Thyroid gland (tissue), 4 donors: ENCODE data around the gene FAH. TPM values are rescaled to one million over a fixed set of nuclear protein-coding genes. Genes with fewer than 3 reads are reported as not detected.

Source experiments
- DNase-seq, 2 donors: peaks; one replicate each; pipeline ENCODE4 v3.0.0-alpha.2; 2019
- H3K27ac ChIP-seq, 3 donors: fragments of 200-600 bp; sonication (generic); 1 replicate in 2 of 3; 2 replicates in 1 of 3; pipeline ENCODE4 v1.5.1; 2016 to 2019; ENCODE audit warnings: mild to moderate bottlenecking in 1 of 3, moderate library complexity in 1 of 3
- H3K27me3 ChIP-seq: fragments of 200-600 bp; sonication (generic); one replicate; pipeline ENCODE4 v1.5.1; 2019
- H3K36me3 ChIP-seq, 2 donors: fragments of 200-600 bp; sonication (generic); one replicate each; pipeline ENCODE4 v1.5.1; 2016 to 2019
- H3K4me1 ChIP-seq, 2 donors: fragments of 200-600 bp; sonication (generic); one replicate each; pipeline ENCODE4 v1.5.1; 2017 to 2019
- H3K4me3 ChIP-seq, 3 donors: fragments of 200-600 bp; sonication (generic); replicated peaks in 1 of 3; 1 replicate in 2 of 3; 2 replicates in 1 of 3; pipeline ENCODE4 v1.5.1; 2016; ENCODE audit warnings: mild to moderate bottlenecking in 1 of 3
- H3K9me3 ChIP-seq: fragments of 200-600 bp; sonication (generic); one replicate; pipeline ENCODE4 v1.5.1; 2017
- POLR2A ChIP-seq, 2 donors: fragments of 450-650 bp; IDR thresholded peaks; one replicate each; pipeline ENCODE4 v1.6.1; 2017; ENCODE audit warnings: antibody characterized with exemption in 2 of 2, mild to moderate bottlenecking in 2 of 2, moderate library complexity in 1 of 2
- WGBS, 2 donors: methylation state at CpG; one replicate each; pipeline ENCODE4 v1.1.5; 2017; 5-methylcytosine and 5-hydroxymethylcytosine counted together
- intact Hi-C: fragments of 100-400 bp; cut with DNase I; formaldehyde crosslinking; loops from one replicate; pipeline ENCODE4 v1.15.1; 2023
- total RNA-seq, 4 donors: library from RNA; depleted of rRNA; stranded (reverse); fragments of >200 nt; gene quantifications; one replicate each; pipeline ENCODE4 v1.2.3, GENCODE V29; 2016
- TF ChIP-seq, protein P1 (sequence below), 6 experiments: fragments of 200-600 bp in 3 of 6; fragments of 450-650 bp in 3 of 6; sonication (generic) in 3 of 6; IDR thresholded peaks; one replicate each; pipeline ENCODE4 v1.5.1; 2016 to 2019; ENCODE audit warnings: antibody characterized with exemption in 6 of 6, mild to moderate bottlenecking in 2 of 6, inconsistent platforms in 1 of 6, moderate library complexity in 1 of 6

The FAH gene
- total RNA-seq, 4 donors from 2014 or later, result 14.0 to 30.2 (median 21.2) TPM

DNA sequence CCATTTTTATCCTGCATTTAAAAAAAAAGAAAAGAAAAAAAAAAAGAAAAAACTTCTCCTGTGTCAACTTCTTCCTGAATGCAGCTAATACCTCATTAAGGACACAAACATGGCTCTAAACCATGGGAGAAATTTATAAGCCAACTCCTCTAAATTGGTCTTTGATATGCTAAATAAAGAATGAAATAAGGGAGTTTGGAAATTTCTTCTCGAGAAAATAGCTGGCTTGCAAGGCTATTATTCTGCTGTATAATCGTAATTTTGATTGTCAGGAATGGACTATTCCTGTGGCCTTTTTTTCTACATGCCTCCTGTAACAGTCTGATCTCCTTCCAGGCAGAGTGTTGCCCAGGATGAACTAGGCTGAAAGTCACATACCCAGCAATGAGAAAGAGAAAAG is 78.6 kb downstream of the FAH start:
- H3K9me3 ChIP-seq, result no peaks in the 10 kb centered on the region
- no peaks in the 10 kb centered on the region for H3K36me3 ChIP-seq
- H3K27me3 ChIP-seq, result no peaks in the 10 kb centered on the region
- 77 to 86% methylated on average over 2 of the region's 2 CpGs for WGBS, 2 donors
- no peak overlapping the region for H3K4me3 ChIP-seq
- intact Hi-C loops, result no loop called here
- no peak overlapping the region for H3K27ac ChIP-seq
- DNase-seq, result no peak
- H3K4me1 ChIP-seq, result no peaks in the 10 kb centered on the region
- TF ChIP-seq POLR2A (IDR thresholded peaks at IDR 0.05), result no peak
- TF ChIP-seq, protein P1, sequence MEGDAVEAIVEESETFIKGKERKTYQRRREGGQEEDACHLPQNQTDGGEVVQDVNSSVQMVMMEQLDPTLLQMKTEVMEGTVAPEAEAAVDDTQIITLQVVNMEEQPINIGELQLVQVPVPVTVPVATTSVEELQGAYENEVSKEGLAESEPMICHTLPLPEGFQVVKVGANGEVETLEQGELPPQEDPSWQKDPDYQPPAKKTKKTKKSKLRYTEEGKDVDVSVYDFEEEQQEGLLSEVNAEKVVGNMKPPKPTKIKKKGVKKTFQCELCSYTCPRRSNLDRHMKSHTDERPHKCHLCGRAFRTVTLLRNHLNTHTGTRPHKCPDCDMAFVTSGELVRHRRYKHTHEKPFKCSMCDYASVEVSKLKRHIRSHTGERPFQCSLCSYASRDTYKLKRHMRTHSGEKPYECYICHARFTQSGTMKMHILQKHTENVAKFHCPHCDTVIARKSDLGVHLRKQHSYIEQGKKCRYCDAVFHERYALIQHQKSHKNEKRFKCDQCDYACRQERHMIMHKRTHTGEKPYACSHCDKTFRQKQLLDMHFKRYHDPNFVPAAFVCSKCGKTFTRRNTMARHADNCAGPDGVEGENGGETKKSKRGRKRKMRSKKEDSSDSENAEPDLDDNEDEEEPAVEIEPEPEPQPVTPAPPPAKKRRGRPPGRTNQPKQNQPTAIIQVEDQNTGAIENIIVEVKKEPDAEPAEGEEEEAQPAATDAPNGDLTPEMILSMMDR (IDR thresholded peaks at IDR 0.05), result no peak

DNA sequence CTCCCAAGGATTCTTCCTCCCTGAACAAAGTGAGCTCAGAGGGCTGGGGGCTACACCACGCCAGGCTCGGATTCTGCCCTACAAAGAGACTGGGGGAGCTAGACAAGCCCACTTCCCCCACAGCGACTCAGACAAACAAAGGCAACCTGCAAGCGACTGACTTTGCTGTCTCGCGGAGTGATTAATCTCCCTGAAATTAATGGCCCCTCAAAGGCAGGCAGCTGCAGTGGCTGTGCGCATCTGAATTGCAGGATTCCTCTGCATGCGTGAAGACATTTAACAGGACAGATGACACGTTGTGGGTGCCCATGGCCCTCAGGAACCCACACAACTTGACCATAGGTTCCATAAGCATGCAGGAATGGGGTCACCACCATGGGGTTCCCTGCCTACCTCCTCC is 80.8 kb downstream of the FAH start:
- no peaks in the 10 kb centered on the region for H3K4me1 ChIP-seq
- no peaks in the 10 kb centered on the region for H3K27me3 ChIP-seq
- no peaks in the 10 kb centered on the region for H3K9me3 ChIP-seq
- H3K36me3 ChIP-seq, result no peaks in the 10 kb centered on the region
- H3K27ac ChIP-seq, result no peak overlapping the region
- TF ChIP-seq, protein P1 (IDR thresholded peaks at IDR 0.05), result no peak
- no peak for TF ChIP-seq POLR2A (IDR thresholded peaks at IDR 0.05)
- H3K4me3 ChIP-seq, result no peak overlapping the region
- WGBS, 2 donors, result 66 to 67% methylated on average over 9 of the region's 9 CpGs
- DNase-seq, result no peak
- intact Hi-C loops, result no loop called here

DNA sequence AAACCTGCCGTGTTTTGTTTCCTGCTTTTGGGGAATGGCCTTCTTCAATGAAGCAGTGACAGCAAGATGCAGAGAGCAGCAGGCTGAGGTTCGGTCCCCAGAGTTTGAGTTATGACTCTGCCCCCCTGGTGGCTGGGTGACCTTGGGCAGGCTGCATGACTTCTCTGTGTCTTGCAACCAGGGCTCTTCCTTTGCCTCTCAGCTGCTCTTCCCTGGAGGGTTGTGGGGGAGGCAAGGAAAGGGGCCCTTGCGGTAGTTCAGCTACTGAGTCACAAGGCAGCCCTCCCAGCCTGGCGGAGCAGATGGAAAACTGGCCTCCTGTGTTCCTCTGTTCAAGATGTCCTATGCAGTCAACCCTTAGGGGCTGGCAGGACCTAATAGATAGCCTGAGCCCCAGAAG is 82.1 kb downstream of the FAH start:
- no peak overlapping the region for H3K4me3 ChIP-seq
- H3K27me3 ChIP-seq, result no peaks in the 10 kb centered on the region
- WGBS, 2 donors, result 75 to 100% methylated on average over 2 to 4 of the region's 4 CpGs
- intact Hi-C loops, result no loop called here
- TF ChIP-seq, protein P1 (IDR thresholded peaks at IDR 0.05), result peak in 1 of 6 experiments; percentile 25
- TF ChIP-seq POLR2A (IDR thresholded peaks at IDR 0.05), result no peak
- H3K27ac ChIP-seq, result no peak overlapping the region
- H3K9me3 ChIP-seq, result no peaks in the 10 kb centered on the region
- DNase-seq, result no peak
- H3K36me3 ChIP-seq, result no peaks in the 10 kb centered on the region
- no peaks in the 10 kb centered on the region for H3K4me1 ChIP-seq

Other genes with a start within 250 kb of the FAH start
- 1 to 10 TPM in 2 of 4 donors, under 1 TPM in 1, not detected in 1; 0.83 to 4.7 (median 2.0) TPM for gene BCL2A1, start 181.8 kb upstream of the FAH start, total RNA-seq
- gene ZFAND6, start 93.3 kb upstream of the FAH start, total RNA-seq, result 100 to 1,000 TPM; 215 to 324 (median 226) TPM
- under 1 TPM in 3 of 4 donors, not detected in 1; 0.13 to 0.27 (median 0.24) TPM for gene CTXND1, start 99.2 kb downstream of the FAH start, total RNA-seq